Esophagus squamous epithelium (tissue), 5 donors: Measurements from ENCODE around the gene TGFBRAP1. TPM values are rescaled to one million over a fixed set of nuclear protein-coding genes. Genes with fewer than 3 reads are reported as not detected.
A peak's percentile ranks its signal among the peaks of the same experiment; 100 is the strongest.

Source experiments
- DNase-seq: peaks from one replicate; lab custom pipeline; 2025; lab: John Stamatoyannopoulos, UW
- H3K27ac ChIP-seq, 4 donors: fragments of 200-600 bp; sonication (generic); one replicate each; pipeline ENCODE4 v1.5.1; 2016 to 2019; ENCODE audit warnings: mild to moderate bottlenecking in 1 of 4
- H3K27me3 ChIP-seq, 4 donors: fragments of 200-600 bp; sonication (generic); 1 replicate in 3 of 4; 2 replicates in 1 of 4; pipeline versions ENCODE4 v1.5.1 to v1.6.0; 2017 to 2021; ENCODE audit warnings: antibody characterized with exemption in 1 of 4
- H3K36me3 ChIP-seq, 3 donors: fragments of 200-600 bp; sonication (generic); one replicate each; pipeline ENCODE4 v1.5.1; 2016 to 2019
- H3K4me1 ChIP-seq, 3 donors: fragments of 200-600 bp; sonication (generic); one replicate each; pipeline ENCODE4 v1.5.1; 2017 to 2019
- H3K4me3 ChIP-seq, 4 donors: fragments of 200-600 bp; sonication (generic); 1 replicate in 3 of 4; 2 replicates in 1 of 4; pipeline ENCODE4 v1.5.1; 2016 to 2019; ENCODE audit warnings: mild to moderate bottlenecking in 2 of 4, moderate library complexity in 1 of 4
- H3K9me3 ChIP-seq, 3 donors: fragments of 200-600 bp; sonication (generic); one replicate each; pipeline ENCODE4 v1.5.1; 2016 to 2019
- POLR2A ChIP-seq, 4 donors: fragments of 450-650 bp; IDR thresholded peaks; one replicate each; pipeline ENCODE4 v1.6.1; 2017; ENCODE audit warnings: antibody characterized with exemption in 4 of 4, mild to moderate bottlenecking in 4 of 4, moderate library complexity in 3 of 4
- WGBS, 2 donors: methylation state at CpG; one replicate each; pipeline ENCODE4 v1.1.5; 2018; 5-methylcytosine and 5-hydroxymethylcytosine counted together
- intact Hi-C: fragments of 100-400 bp; cut with DNase I; formaldehyde crosslinking; loops from one replicate; pipeline ENCODE4 v1.15.0; 2022
- total RNA-seq, 4 donors: library from RNA; depleted of rRNA; stranded (reverse); fragments of >200 nt; gene quantifications; one replicate each; pipeline ENCODE4 v1.1.0, GENCODE V29; 2016
- TF ChIP-seq, protein P1 (sequence below), 6 experiments: fragments of 450-650 bp in 4 of 6; fragments of 200-600 bp in 2 of 6; sonication (generic) in 2 of 6; IDR thresholded peaks; one replicate each; pipeline ENCODE4 v1.5.1; 2016 to 2019; ENCODE audit warnings: antibody characterized with exemption in 6 of 6, mild to moderate bottlenecking in 4 of 6, moderate library complexity in 4 of 6
- donor health status: DM: yes; HTN: yes; CAD: no.

The TGFBRAP1 gene
- total RNA-seq, 4 donors from 2014 or later = 11.7 to 24.6 (median 15.6) TPM

DNA sequence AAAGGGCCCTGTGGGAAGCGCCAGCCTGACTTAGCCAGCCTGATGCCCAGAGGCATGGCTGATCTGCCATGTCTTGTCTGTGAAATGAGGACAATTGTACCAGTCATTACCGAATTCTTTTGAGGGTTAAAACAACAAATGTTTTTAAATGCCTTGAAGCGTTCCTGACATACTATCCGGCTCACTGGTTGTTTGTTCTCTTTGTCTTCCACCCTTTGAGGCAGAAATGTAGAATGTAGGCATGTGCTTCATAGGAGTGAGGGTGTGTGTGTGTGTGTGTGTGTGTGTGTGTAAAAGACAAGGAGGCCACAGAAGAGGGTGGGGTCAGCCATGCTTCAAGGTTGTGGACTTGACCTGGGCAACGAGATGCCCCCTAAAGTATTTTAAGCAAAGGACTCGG, 35.5 kb downstream of the TGFBRAP1 start:
- intact Hi-C loops = no loop called here
- Histone ChIP-seq H3K27me3 (no peaks in the 10 kb centered on the region), H3K27ac (no peak overlapping the region), H3K9me3 (no peaks in the 10 kb centered on the region), H3K36me3 (peaks cover 10 to 96% (median 12%) of the 10 kb centered on the region in 3 donors), H3K4me3 (no peak overlapping the region), H3K4me1 (peaks cover 0 to 4% (median 0%) of the 10 kb centered on the region in 3 donors)
- no peak for TF ChIP-seq POLR2A (IDR thresholded peaks at IDR 0.05)
- TF ChIP-seq, protein P1, sequence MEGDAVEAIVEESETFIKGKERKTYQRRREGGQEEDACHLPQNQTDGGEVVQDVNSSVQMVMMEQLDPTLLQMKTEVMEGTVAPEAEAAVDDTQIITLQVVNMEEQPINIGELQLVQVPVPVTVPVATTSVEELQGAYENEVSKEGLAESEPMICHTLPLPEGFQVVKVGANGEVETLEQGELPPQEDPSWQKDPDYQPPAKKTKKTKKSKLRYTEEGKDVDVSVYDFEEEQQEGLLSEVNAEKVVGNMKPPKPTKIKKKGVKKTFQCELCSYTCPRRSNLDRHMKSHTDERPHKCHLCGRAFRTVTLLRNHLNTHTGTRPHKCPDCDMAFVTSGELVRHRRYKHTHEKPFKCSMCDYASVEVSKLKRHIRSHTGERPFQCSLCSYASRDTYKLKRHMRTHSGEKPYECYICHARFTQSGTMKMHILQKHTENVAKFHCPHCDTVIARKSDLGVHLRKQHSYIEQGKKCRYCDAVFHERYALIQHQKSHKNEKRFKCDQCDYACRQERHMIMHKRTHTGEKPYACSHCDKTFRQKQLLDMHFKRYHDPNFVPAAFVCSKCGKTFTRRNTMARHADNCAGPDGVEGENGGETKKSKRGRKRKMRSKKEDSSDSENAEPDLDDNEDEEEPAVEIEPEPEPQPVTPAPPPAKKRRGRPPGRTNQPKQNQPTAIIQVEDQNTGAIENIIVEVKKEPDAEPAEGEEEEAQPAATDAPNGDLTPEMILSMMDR (IDR thresholded peaks at IDR 0.05) = no peak
- WGBS, 2 donors = 52 to 67% methylated on average over 6 of the region's 6 CpGs
- DNase-seq = no peak

DNA sequence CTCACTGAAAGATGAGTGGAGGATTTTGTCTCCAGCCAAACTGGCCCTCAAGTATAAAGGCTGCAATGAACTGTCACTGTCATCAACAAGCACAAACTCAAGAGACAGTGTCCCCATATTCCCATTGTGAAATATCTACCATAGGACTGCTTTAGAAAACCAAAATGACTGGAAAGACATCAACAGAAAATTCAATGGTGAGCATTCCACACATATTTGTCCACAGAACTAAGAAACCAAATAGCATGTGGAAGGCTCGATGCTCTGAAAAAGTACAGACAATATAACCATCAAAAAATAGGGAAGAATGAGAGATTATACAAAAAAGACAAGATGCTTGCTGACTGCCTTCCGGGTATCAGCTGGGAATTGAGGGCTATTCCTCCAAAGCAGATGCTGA, 37.6 kb downstream of the TGFBRAP1 start:
- Histone ChIP-seq H3K36me3 (peaks cover 1 to 96% (median 2%) of the 10 kb centered on the region in 3 donors), H3K4me1 (peaks cover 0 to 4% (median 0%) of the 10 kb centered on the region in 3 donors), H3K27ac (no peak overlapping the region), H3K4me3 (no peak overlapping the region), H3K27me3 (no peaks in the 10 kb centered on the region), H3K9me3 (no peaks in the 10 kb centered on the region)
- intact Hi-C loops = no loop called here
- TF ChIP-seq, protein P1 (IDR thresholded peaks at IDR 0.05) = no peak
- TF ChIP-seq POLR2A (IDR thresholded peaks at IDR 0.05) = no peak
- WGBS, 2 donors = 80 to 92% methylated on average over 2 of the region's 2 CpGs
- no peak for DNase-seq

DNA sequence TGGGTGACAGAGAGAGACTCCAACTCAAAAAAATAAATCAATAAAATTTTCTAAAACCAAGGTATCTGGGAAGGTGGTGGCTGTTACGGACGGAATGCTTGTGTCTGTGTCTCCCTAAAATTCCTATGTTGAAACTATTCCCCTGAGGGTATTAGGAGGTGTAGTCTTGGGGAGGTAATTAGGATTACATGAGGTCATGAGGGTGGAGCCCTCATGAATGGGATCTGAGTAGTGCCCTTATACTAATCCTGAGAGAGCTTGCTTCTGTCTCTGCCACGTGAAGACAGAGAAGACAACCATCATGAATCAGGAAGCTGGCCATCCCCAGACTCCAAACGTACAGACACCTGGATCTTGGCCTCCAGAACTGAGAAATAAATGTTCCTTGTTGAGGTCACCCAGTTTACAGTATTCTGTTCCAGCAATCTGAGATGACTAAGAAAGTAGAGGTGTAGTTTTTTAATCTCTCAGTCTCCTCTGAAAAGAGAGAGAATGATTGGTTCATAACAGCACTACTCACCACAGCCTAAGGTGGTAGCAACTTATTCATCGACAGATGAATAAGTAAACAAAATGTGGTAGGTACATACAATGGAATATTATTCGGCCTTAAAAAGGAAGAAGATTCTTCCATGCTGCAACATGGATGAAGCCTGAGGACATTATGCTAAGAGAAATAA, 38.4 kb downstream of the TGFBRAP1 start:
- 74 to 77% methylated on average over 6 of the region's 6 CpGs for WGBS, 2 donors
- Histone ChIP-seq H3K9me3 (no peaks in the 10 kb centered on the region), H3K36me3 (peaks cover 0 to 97% (median 0%) of the 10 kb centered on the region in 3 donors), H3K27ac (no peak overlapping the region), H3K4me3 (no peak overlapping the region), H3K4me1 (peaks cover 0 to 4% (median 0%) of the 10 kb centered on the region in 3 donors), H3K27me3 (no peaks in the 10 kb centered on the region)
- intact Hi-C loops = no loop called here
- TF ChIP-seq, protein P1 (IDR thresholded peaks at IDR 0.05) = no peak
- no peak for TF ChIP-seq POLR2A (IDR thresholded peaks at IDR 0.05)
- no peak for DNase-seq

DNA sequence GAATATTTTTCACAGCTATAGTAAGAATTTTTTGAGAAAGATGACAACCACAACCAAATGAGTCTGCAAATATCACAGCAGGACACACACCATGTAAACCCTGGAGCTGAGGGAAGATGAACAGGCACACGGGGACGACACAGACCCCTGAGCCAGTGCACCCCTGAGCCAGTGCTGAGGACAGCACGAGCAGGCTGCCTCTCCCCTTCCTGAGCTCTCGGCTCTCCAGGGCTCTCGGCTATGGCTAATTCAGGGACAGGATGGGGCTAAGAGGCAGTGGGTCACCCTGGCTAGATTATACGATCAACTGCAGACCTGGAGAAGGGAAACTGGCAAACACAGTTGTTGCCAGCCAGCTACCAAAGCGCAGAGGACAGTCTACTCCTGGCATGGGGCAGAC, 41.4 kb downstream of the TGFBRAP1 start:
- Histone ChIP-seq H3K4me1 (no peaks in the 10 kb centered on the region), H3K4me3 (no peak overlapping the region), H3K27ac (no peak overlapping the region), H3K27me3 (no peaks in the 10 kb centered on the region), H3K9me3 (no peaks in the 10 kb centered on the region), H3K36me3 (peaks cover 0 to 98% (median 9%) of the 10 kb centered on the region in 3 donors)
- 89 to 100% methylated on average over 3 of the region's 7 CpGs for WGBS, 2 donors
- intact Hi-C loops = no loop called here
- TF ChIP-seq, protein P1 (IDR thresholded peaks at IDR 0.05) = no peak
- TF ChIP-seq POLR2A (IDR thresholded peaks at IDR 0.05) = no peak
- no peak for DNase-seq

DNA sequence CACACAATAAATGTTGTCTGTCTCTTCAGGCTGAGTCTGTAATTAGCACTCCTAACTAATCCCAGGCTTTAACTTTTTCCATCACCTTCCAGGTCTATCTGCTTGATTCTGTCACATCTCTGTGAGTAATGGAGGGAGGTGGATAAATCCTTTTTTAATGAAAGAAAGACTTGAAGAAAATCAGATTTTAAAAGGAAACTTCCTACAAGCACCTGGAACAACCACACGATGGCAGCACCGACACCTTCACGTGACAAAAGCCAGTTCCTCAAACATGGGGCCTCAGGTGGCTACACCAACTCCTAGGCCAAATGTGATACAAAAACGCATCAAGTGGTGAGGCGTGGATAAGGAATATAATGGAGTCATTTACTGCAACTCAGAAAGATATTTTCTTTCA, 41.8 kb downstream of the TGFBRAP1 start:
- intact Hi-C loops = no loop called here
- no peak overlapping the region for H3K27ac ChIP-seq
- H3K9me3 ChIP-seq = no peaks in the 10 kb centered on the region
- no peak for TF ChIP-seq POLR2A (IDR thresholded peaks at IDR 0.05)
- TF ChIP-seq, protein P1 (IDR thresholded peaks at IDR 0.05) = peak in 4 of 6 experiments; percentile 30 to 54 (median 42)
- peaks cover 0 to 98% (median 9%) of the 10 kb centered on the region in 3 donors for H3K36me3 ChIP-seq
- H3K4me3 ChIP-seq = no peak overlapping the region
- no peak for DNase-seq
- H3K27me3 ChIP-seq = no peaks in the 10 kb centered on the region
- 51 to 52% methylated on average over 5 of the region's 5 CpGs for WGBS, 2 donors
- no peaks in the 10 kb centered on the region for H3K4me1 ChIP-seq
